ENCODE results near the gene TMEM132A.

DNA sequence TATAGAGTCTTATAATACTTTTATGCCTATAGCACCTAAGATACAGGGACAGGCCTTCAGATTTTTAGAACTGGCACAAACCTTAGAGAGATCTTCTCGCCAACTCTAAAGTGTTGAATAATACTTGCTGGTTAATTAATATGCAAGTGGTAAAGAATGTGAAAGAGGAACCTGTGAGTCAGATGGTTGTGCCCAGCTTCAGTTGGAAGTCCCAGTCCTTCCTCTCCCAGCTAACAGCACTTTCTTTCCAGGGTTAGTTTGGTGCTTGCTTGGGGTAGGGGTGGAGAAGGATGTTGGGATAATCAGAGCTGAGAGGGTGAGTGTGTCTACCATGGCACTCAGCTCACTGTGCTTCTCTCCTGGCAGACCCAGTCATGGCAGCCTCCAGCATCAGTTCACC is 4.9 kb upstream of the TMEM132A start:
- TF ChIP-seq POLR2A (IDR thresholded peaks at IDR 0.05), result no peak
- TF ChIP-seq, protein P1, sequence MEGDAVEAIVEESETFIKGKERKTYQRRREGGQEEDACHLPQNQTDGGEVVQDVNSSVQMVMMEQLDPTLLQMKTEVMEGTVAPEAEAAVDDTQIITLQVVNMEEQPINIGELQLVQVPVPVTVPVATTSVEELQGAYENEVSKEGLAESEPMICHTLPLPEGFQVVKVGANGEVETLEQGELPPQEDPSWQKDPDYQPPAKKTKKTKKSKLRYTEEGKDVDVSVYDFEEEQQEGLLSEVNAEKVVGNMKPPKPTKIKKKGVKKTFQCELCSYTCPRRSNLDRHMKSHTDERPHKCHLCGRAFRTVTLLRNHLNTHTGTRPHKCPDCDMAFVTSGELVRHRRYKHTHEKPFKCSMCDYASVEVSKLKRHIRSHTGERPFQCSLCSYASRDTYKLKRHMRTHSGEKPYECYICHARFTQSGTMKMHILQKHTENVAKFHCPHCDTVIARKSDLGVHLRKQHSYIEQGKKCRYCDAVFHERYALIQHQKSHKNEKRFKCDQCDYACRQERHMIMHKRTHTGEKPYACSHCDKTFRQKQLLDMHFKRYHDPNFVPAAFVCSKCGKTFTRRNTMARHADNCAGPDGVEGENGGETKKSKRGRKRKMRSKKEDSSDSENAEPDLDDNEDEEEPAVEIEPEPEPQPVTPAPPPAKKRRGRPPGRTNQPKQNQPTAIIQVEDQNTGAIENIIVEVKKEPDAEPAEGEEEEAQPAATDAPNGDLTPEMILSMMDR (IDR thresholded peaks at IDR 0.05), result no peak

Measured in esophagus squamous epithelium (tissue), 4 donors.